Ramos (cell line): ENCODE measurements around the gene LBX2.
"Not testable (repeated sequence)": the region's sequence is repeated elsewhere in the genome, so short reads cannot be mapped to it uniquely, and the experiment has no call there.

Experiments used
- in situ Hi-C: fragments of 300-500 bp; cut with MboI; formaldehyde crosslinking; loops from one replicate; pipeline ENCODE4 v1.14.3; 2022; ENCODE audit warnings: low sequenced_read_pairs; ENCODE audit not compliant: unreplicated experiment

LBX2 gene

DNA sequence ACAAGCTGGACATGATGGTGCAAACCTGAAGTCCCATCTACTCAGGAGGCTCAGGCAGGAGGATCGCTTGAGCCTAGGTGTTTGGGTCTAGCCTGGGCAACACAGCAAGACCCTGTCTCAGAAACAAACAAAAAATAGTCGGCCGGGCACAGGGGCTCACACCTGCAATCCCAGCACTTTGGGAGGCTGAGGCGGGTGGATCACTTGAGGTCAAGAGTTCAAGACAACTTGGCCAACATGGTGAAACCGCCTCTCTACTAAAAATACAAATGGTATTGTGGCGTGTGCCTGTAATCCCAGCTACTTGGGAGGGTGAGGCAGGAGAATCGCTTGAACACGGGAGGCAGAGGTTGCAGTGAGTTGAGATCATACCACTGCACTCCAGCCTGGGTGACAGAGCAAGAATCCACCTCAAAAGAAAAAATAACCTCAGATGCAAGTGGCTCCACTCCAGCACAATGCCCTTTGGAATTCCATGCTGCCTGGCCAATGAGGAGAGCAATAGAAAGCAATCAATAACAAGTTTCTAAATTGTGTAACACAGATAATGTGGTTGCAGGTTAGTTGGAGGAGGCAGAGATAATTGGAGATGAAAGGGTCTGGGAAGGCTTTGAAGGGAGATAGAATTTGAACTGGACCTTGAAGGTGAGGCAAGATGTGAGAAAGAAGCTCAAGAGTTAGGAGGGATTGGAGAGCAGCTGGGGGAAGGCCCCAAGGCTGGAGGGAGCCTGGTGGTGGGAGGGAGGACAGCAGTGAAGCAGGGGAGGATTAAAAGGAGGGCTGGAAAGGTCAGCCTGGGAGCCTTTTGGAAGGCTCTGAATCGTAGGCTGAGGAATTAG lies 10.5 kb downstream of the LBX2 start:
- in situ Hi-C loops, result no loop called here

DNA sequence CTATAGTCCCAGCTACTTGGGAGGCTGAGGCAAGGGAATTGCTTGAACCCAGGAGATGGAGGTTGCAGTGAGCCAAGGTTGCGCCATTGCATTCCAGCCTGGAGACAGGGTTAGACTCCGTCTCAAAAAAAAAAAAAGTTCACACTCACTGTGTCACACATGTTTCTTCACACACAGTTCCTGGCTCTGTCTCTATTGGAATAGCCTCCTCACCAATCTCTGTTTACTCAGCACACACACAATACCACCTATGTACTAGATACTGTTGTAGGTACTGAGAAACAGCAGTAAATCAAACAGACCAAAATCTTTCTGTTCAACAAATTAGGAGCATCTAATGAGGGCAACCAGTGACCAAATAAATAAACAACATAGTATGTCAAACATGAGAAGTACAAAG lies 13.3 kb downstream of the LBX2 start:
- in situ Hi-C loops, result no loop called here

DNA sequence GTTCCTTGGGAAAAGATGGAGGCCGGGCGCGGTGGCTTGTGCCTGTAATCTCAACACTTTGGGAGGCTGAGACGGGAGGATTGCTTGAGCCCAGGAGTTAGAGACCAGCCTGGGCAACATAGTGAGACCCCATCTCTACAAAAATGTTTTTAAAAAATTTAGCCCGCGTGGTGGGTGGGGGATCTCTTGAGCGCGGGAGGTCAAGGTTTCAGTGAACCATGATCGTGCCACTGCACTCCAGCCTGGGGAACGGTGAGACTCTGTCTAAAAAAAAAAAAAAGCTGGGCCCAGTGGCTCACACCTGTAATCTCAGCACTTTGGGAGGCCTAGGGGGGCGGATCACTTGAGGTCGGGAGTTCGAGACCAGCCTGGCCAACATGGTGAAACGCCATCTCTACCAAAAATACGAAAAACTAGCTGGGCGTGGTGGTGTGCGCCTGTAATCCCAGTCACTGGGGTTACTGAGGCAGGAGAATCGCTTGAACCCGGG lies 15.7 kb downstream of the LBX2 start:
- in situ Hi-C loops, result not testable (repeated sequence)

DNA sequence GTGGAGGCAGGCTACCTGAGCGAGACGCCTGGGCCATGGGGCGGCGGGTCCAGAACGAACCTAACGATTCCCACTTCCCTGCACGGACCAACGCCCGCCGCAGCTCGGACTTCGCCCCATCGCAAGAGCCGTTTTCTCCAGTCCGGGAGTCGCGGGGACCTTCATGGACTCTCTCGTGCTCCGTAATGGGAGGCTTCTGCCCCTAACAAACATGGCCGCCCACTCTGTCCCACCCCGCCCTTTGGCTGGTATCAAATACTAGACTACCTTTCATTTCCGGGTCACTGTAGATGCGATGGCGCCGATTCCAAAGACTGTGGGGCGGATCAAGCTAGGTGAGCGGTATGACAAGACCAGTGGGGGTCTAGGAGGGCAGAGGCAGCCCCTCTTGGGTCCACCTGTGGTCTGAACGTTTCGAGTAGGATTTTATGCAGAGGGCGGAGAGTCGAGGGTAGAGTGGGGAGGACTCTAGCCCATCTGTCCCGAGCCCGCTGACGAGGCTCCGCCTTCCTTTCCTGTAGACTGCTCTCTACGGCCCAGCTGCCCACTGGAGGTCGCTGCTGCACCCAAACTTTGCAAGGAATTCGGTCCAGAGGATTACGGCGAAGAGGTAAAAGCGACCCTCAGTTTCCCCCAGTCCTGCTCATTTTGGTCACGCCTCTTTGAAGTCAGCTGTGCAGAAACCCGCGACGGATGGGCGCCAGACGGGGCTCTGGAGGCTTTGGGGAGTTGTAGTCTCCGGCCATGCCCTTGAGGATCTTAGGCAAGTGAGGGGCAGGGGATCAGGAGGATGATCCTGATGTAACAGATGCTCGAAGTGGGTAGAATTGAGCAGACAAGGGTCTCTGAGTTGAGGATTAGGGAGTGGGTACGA lies 16.4 kb downstream of the LBX2 start, which contains the start of the genes CCDC142 and TTC31:
TSS of gene CCDC142 (minus strand) at position 198 of the 874 bp plus-strand sequence. CDS start at position 37, 161 bp downstream.
TSS of gene TTC31 (plus strand) at position 281 of the 874 bp plus-strand sequence. CDS start at position 296, 15 bp downstream.
- in situ Hi-C loops, result no loop called here

DNA sequence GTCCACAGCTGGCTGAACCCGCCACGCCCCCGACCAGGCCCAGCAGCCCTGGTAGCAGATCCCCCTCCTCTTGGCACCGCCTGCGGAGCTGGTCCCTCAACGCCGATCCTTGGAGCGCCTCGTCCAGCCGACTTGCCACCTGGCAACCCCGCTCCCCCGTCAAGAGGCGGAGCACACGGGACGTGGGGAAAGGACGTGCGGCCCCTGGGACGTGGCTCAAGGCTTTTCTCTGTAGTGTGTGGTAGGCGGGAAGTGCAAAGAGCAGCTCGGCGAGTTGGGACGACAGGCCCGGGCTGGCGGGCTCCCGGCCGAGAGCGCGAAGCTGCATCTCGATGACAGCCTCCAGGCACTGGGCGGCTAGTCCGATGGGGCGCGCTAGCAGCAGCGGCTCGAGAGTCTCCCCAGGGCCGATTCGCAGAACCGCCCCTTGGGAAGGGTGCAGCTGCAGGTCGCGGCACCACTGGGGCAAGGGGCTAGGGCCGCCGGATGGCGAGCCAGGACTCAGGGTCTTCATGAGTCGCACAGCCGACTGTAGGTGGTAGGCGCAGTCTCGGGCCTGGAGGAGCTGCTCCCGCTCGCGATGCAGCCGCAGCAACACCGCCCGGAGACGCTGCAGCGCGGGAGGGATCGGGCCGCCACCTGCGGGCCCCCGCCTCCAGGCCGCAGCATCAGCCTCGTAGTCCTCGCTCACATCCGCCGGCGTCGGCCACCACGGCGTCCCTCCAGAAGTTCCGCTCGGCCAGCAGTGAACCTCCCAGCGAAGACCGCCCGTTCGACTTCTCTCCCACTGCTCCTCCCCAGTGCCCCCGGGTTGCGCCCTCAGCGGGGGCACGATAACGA lies 17.2 kb downstream of the LBX2 start:
- in situ Hi-C loops, result no loop called here

DNA sequence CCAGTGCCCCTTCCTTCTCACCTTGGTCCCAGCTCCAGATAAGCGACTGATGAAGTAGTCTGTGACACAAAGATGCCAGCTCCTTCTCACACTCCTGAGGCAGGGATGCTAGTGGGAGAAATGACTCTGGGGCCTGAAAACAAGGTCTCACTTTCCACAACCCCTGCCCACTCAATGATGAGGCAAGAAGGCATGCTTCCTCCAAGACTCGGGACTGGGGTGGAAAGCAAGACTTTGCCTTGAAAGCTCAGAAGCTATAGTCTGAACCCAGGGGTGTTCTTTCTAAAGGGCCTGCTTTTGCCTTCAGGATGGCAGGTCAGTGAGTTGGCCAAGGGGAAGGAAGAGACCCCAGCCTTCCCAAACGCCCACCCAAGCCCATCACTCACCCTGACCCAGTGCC lies 18.0 kb downstream of the LBX2 start:
- in situ Hi-C loops, result no loop called here

DNA sequence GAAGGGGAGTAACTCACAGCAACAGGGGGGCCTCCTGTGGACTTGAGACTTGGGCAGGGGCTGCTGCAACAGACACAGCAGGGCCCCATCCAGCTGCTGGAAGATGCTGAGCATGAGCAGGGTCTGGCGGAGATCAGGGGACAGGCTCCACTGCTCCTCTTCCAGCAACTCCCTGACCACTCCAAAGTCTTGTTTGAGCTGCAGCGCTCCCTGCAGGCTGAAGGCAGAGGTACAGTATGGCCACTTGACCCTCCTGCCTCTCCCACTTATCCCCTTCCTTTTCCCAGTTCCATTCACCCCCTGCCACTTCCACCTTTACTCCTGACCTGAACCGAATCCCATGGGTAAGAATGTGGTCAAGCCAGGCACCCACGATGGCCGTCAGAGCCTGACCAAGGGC lies 24.5 kb downstream of the LBX2 start:
- in situ Hi-C loops, result no loop called here

DNA sequence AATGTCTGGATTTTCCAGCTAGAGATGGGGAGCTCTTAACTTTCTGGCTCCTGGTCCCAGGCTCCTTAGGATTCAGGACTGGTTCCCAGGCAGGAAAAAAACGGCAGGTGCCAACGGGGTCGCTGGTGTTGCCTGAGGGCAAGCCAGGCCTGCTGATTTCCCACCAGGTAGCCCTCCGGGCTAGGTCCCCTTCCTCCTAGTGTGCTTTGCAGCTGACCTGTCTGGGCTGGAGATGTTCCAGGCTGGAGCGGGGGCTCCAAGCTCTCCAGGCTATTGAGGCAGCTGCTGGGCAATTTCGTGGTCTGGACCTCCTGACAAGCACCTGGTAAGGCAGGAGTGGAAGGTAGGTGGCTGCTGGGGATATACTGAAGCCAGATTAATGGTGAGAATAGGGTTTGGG lies 24.9 kb downstream of the LBX2 start:
- in situ Hi-C loops, result no loop called here

DNA sequence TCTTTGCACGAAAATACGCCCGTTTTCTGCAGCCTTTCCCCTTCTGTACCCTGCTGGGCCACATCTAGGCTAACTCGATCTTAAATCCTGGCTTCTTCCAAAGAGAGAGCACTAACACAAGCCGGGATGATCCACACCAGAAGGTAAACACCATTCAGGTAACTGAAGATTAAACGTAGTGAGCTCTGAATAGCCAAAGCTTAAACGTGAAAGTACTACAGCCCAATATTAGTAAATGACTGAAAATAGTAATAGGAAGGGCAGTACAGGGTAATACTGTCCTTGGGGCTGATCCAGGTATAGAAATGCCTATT lies 26.5 kb downstream of the LBX2 start:
- in situ Hi-C loops, result no loop called here

DNA sequence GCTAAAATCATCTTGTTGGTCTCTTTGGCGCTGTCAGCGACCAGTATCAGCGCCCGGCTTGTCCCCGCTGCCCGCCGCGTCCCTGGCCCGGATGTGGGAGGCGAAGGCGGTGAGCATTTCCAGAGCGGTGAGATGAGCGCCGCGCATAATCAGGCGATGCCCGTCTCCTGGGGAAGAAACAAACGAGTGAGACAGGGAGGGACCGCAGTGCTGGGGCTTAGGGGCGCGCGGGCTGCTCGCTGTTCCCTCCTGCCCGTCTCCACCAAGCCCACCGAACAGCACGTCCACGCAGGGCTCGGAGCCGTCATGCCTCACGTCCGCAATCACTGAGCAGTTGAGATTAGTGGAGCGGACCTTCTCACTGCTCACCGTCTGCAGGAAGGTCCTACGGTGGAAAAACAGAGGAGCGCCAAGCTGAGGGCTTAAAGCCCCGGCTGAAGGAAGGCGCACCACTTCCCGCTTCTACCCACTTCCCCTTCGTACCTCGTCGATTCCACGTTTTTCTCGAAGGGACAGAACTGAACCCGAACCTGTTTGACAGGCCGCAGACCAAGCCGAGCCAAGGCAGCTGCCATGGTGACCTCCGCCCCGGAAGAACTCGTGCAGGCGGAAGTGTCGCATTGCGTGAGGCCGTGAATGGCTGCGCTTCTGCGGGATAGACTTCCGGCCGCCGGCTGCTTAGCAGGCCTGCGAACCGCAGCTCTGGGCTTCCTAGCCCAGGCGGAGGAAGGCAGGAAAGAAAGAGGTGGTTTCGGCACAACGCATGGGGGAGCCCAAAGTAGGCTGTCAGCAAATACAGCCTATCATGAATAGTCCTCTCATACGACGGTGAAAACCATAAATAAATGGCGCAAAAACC lies 27.1 kb downstream of the LBX2 start, which contains the start of gene MRPL53:
TSS of gene MRPL53 (minus strand) at position 595 of the 859 bp plus-strand sequence. CDS start at position 575, 20 bp downstream.
- in situ Hi-C loops, result no loop called here

DNA sequence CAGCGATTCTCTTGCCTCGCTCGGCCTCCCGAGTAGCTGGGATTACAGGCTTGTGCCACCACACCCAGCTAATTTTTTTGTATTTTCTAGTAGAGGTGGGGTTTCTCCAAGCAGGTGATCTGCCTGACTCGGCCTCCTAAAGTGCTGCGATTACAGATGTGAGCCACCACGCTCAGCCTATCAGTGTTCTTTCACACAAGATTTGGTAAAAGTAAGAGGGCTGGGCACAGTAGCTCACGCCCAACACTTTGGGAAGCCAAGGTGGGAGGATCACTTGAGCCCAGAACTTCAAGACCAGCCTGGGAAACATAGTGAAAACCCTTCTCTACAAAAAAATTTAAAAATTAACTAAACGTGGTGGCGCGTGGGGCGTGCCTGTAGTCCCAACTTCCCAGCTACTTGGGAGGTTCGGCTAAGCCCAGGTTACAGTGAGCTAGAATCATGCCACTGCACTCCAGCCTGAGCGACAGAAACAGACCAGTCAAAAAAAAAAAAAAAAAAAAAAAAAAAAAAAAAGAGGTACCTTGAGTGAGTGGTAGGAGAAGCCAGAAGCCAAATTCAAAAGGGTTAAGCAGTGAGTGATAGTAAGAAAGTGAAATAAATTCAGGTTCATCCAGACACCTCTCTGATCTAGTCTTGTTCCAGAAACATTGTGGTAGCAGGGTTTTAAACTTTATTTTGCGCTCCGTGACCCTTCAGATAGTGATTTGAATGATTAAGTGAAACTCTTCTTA lies 27.9 kb downstream of the LBX2 start:
- in situ Hi-C loops, result no loop called here

DNA sequence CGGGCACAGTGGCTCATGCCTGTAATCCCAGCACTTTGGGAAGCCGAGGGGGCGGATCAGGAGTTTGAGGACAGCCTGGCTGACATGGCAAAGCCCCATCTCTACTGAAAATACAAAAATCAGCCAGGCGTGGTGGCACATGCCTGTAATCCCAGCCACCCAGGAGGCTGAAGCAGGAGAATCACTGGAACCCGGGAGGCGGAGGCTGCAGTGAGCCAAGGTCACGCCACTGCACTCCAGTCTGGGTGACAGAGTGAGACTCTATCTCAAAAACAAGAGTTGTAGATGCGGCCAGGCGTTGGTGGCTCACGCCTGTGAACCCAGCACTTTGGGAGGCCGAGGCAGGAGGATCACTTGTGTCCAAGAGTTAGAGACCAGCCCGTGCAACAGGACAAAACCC lies 28.7 kb downstream of the LBX2 start:
- in situ Hi-C loops, result not testable (repeated sequence)

DNA sequence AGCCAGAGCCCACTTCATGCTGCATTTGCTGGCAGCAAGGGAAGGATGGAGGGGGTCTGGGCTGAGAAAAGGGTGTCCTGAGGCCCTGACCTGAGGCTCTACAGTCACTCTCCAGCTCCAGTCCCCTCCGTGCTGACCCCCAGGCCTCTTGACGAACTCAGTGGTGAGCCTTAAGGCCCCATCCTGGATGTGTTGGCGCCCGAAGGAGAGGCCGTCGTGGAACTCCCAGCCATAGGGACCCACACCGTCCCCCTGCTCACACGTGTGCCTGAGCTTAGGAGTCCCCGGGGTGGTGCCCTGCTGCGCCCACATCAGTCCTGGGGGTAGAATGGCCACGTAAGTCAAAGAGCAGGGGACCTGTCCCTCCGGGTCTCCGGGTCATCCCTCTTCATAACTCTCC lies 35.0 kb downstream of the LBX2 start:
- in situ Hi-C loops, result no loop called here

DNA sequence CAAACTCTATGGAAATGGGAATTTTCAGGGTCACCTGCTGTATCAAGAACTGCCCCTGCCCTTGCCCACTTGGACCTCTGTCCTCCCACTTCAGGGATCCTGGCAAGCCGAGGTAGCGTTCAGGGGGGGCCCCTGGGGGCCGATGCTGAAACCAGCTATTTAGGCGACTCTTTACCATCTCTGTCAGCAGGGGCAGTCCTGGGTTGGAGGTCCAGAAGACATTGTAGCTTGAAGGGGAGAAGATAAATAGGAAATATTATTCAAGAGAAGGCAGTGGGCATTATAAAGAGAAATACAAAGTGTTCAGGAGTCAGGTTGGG lies 36.7 kb downstream of the LBX2 start:
- in situ Hi-C loops, result no loop called here

DNA sequence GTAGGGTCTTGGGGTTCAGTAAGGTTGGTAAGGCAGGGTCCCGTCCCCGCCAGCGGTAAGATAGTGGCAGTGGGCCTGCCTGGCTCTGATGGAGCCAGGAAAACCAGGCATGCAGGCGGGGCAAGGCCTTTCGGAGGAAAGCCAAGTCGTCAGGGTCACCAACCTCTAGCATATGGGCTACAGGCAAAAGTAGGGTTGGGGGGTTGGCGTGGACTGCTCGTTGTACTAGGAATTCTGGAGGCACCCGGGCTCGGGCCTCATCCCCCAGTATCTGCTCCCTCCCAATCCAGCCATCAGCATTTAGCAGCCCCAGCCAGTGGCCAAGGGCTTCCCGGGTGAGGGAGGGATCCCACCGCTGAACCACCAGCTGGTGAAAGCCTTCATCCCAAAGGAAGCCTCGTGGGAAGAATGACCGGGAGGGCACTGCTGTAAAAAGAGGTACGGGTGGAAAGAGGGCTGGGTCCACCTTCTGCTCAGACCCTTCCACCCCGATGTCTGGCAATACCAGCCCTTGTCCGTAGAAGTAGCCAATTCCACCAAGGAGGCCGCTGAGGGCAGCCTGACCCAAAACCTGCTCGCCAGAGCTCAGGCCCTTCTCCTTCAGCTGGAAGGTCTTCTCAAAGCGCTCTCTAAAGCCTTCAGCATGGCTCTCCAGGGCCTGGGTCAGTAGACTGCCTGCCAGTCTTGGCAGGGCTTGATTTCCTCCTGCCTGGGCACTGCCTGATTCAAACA lies 37.2 kb downstream of the LBX2 start:
- in situ Hi-C loops, result no loop called here

DNA sequence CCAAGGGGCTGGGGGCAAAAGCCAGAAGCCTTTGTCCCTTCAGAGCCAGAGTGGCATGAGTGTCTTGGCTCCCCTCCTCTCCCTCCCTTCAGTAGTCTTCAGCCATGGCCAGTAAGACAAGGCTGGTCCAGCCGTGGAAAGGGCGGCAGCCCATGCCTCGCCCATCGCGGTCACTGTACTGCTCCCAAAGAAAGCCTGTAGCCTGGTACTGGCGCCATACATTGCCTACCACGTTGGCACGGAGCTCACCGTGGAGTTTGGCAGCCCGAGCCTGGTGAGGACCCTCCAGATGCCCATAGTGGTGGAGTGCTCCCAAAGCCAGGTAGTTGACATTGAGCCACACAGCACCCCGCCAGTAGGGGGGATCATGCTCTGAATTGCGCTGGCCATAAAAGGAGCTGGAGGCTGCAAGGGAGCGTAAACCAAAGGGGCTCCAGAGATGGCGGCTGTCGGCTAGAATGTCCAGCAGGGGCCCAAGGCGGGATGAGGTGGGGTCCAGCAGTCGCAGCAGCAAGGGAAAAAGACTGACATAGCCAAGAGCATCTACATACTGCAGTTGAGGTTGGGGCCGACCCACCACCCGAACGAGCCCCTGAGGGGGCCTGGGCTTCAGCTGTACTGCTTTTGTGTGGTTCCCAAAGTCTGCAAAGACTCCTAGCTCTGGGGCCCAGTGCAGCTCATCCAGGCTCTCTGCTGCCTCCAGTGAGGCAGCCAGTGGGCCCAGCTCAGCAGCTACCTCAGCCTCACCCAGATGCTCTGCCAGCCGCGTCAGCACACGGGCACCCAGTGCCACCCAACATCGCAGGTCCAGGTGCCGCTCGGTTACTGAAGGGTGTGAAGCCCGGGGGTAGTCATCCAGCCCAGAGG lies 38.0 kb downstream of the LBX2 start:
- in situ Hi-C loops, result no loop called here

DNA sequence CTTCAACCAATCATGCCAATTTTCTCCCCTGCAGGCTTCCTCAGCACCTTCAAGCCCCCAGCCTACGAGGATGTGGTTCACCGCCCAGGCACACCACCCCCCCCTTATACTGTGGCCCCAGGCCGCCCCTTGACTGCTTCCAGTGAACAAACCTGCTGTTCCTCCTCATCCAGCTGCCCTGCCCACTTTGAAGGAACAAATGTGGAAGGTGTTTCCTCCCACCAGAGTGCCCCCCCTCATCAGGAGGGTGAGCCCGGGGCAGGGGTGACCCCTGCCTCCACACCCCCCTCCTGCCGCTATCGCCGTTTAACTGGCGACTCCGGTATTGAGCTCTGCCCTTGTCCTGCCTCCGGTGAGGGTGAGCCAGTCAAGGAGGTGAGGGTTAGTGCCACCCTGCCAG lies 39.2 kb downstream of the LBX2 start:
- in situ Hi-C loops, result not testable (repeated sequence)
